ENCODE measurements around the gene SLC46A3. TPM values are rescaled to one million over a fixed set of nuclear protein-coding genes. Genes with fewer than 3 reads are reported as not detected.

Gene SLC46A3
- total and polyA plus RNA-seq, 4 donors, result 7.0 to 63.3 (median 32.6) TPM

- H3K9ac ChIP-seq (ENCODE audit: low read depth in 1 of 2, low read length in 2 of 2), result no peak overlapping the region
- H3K4me1 ChIP-seq (ENCODE audit: control insufficient read depth in 4 of 4, insufficient read depth in 4 of 4, low read length in 3 of 4), result peaks cover 4 to 12% (median 7%) of the 10 kb centered on the region in 4 donors
- no peak for DNase-seq (ENCODE audit: low spot score)
- TF ChIP-seq ATF3 (IDR thresholded peaks at IDR 0.05) (no peak), CTCF (IDR thresholded peaks at IDR 0.05; ENCODE audit: low read depth, low read length, missing input control) (no peak), YY1 (IDR thresholded peaks at IDR 0.05) (no peak), GABPA (IDR thresholded peaks at IDR 0.05 in 1 of 2, conservative IDR thresholded peaks at IDR 0.05 in 1 of 2) (no peak), NR2F2 (IDR thresholded peaks at IDR 0.05) (no peak), RAD21 (IDR thresholded peaks at IDR 0.05) (no peak), FOXA1 (IDR thresholded peaks at IDR 0.05) (no peak), ZBTB33 (IDR thresholded peaks at IDR 0.05) (no peak), SP1 (IDR thresholded peaks at IDR 0.05) (no peak), REST (IDR thresholded peaks at IDR 0.05) (no peak), MAX (IDR thresholded peaks at IDR 0.05) (no peak), TAF1 (conservative IDR thresholded peaks at IDR 0.05) (no peak), RXRA (IDR thresholded peaks at IDR 0.05) (no peak), HNF4G (IDR thresholded peaks at IDR 0.05) (no peak), FOXA2 (IDR thresholded peaks at IDR 0.05) (no peak), HNF4A (conservative IDR thresholded peaks at IDR 0.05) (no peak), EGR1 (IDR thresholded peaks at IDR 0.05; ENCODE audit: low read depth in 2 of 2) (no peak), JUND (IDR thresholded peaks at IDR 0.05) (no peak)
- no peak overlapping the region for H3K27ac ChIP-seq (ENCODE audit: low read depth in 1 of 2, low read length in 2 of 2)
- no peaks in the 10 kb centered on the region for H3K27me3 ChIP-seq (ENCODE audit: control insufficient read depth in 4 of 4, insufficient read depth in 4 of 4, low read length in 3 of 4)
- H3K4me3 ChIP-seq (ENCODE audit: low read depth in 1 of 3, low read length in 3 of 3), result no peak overlapping the region
- WGBS, result 99% methylated on average over 1 of the region's 1 CpG
- H3K36me3 ChIP-seq (ENCODE audit: control insufficient read depth in 4 of 4, insufficient read depth in 3 of 4, low read depth in 1 of 4, low read length in 3 of 4), result no peaks in the 10 kb centered on the region
- H3K9me3 ChIP-seq (ENCODE audit: control insufficient read depth in 4 of 4, low read length in 3 of 4), result no peaks in the 10 kb centered on the region
Observed at GRCh38 chr13:28654276-28654675, 64.5 kb downstream of the SLC46A3 start.
